Measurements from ENCODE around the gene RPP25L. TPM values are rescaled to one million over a fixed set of nuclear protein-coding genes. Genes with fewer than 3 reads are reported as not detected.

The RPP25L gene
- total RNA-seq, 4 donors from 2014 or later = 16.6 to 29.4 (median 21.2) TPM

DNA sequence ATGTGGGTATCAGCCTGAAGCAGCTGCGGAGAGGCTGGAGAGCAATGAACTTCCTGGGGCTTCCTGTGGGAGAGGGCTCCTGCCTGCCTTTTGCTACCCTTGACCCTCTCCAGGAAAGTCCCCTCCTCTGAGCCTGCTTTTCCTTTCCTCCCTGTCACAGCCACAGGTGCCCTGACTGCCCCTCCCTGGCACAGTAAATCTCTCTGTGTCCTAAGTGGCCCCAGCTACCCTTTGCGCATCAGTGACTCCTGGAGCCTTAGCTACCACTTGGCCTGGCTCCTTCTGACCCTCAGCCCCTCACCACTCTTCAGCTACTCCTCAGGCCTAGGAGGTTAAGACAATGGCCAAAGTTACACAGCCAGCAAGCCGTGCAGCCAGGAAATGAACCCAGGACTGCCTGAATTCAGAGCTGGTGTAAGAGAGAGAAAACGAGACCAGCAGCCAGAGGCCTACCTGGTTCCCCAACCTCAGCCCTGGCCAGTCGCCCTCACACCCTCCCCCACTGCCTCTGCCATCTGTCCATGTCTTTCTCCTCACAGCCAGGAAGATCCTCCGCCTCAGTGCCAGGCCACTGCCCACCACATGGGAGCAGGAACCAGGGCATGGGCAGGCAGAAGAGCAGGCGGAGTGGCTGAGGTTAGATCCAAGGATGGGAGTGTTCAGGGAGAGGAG, 41.0 kb downstream of the RPP25L start:
- no peaks in the 10 kb centered on the region for H3K36me3 ChIP-seq
- peaks cover 0 to 21% (median 0%) of the 10 kb centered on the region in 3 donors for H3K4me1 ChIP-seq
- TF ChIP-seq POLR2A (IDR thresholded peaks at IDR 0.05) (no peak), POLR2AphosphoS5 (IDR thresholded peaks at IDR 0.05) (no peak), EP300 (IDR thresholded peaks at IDR 0.05) (no peak)
- TF ChIP-seq, protein P1, sequence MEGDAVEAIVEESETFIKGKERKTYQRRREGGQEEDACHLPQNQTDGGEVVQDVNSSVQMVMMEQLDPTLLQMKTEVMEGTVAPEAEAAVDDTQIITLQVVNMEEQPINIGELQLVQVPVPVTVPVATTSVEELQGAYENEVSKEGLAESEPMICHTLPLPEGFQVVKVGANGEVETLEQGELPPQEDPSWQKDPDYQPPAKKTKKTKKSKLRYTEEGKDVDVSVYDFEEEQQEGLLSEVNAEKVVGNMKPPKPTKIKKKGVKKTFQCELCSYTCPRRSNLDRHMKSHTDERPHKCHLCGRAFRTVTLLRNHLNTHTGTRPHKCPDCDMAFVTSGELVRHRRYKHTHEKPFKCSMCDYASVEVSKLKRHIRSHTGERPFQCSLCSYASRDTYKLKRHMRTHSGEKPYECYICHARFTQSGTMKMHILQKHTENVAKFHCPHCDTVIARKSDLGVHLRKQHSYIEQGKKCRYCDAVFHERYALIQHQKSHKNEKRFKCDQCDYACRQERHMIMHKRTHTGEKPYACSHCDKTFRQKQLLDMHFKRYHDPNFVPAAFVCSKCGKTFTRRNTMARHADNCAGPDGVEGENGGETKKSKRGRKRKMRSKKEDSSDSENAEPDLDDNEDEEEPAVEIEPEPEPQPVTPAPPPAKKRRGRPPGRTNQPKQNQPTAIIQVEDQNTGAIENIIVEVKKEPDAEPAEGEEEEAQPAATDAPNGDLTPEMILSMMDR (IDR thresholded peaks at IDR 0.05) = no peak
- no peaks in the 10 kb centered on the region for H3K9me3 ChIP-seq
- peaks cover 45% of the 10 kb centered on the region for H3K27me3 ChIP-seq
- 70% methylated on average over 3 of the region's 7 CpGs; no CpG with 5 or more reads in 1 of the 2 donors for WGBS, 2 donors (ENCODE audit: low coverage in 1 of 2)
- no peak for ATAC-seq
- H3K27ac ChIP-seq = peak overlapping the region in 1 of 4 donors; percentile 8
- H3K4me3 ChIP-seq = no peak overlapping the region

DNA sequence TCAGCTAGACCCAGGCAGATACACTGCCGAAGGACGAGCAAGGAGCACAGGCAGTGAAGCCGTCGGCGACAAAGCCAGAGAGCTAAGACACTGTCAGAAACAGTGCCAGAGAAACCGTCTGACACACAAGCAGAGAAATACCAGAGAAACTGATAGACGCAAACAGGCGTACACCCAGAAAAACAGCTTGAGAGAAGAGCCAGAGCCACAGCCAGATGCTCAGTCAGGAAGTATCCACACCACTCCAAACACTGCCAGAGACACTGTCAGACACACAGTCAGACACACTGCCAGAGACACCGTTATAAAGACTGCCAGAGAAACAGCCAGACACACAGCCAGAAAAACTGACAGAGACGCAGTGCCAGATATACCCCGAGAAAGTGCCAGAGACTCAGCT, 41.5 kb downstream of the RPP25L start:
- ATAC-seq = no peak
- H3K9me3 ChIP-seq = no peaks in the 10 kb centered on the region
- TF ChIP-seq POLR2AphosphoS5 (IDR thresholded peaks at IDR 0.05) (no peak), EP300 (IDR thresholded peaks at IDR 0.05) (no peak), POLR2A (IDR thresholded peaks at IDR 0.05) (no peak)
- TF ChIP-seq, protein P1 (IDR thresholded peaks at IDR 0.05) = no peak
- no peaks in the 10 kb centered on the region for H3K36me3 ChIP-seq
- no peak overlapping the region for H3K4me3 ChIP-seq
- H3K27ac ChIP-seq = peak overlapping the region in 1 of 4 donors; percentile 8
- 36 to 42% methylated on average over 8 to 11 of the region's 11 CpGs for WGBS, 2 donors (ENCODE audit: low coverage in 1 of 2)
- peaks cover 0 to 21% (median 0%) of the 10 kb centered on the region in 3 donors for H3K4me1 ChIP-seq
- peaks cover 45% of the 10 kb centered on the region for H3K27me3 ChIP-seq

DNA sequence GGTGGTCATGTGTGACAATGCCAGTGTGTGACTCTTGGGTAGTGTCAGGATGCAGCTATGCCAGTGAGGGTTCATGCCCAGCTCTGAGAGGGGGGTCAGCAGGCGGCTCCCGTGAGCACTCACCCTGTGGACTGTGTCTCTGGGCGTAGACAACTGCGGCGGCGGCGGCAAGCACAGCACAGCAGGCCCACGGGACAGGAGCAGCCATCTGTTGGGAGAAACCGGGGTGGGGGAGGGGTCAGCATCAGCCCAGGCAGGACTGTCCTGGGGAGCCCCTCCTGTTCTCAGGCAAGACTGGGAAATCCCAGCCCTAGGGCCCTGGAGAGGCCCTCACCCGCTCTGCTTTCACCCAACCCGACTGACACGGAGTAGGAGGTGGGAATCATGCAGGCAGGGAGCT, 43.1 kb downstream of the RPP25L start:
- no peak for ATAC-seq
- TF ChIP-seq POLR2A (IDR thresholded peaks at IDR 0.05) = no peak
- TF ChIP-seq POLR2AphosphoS5 (IDR thresholded peaks at IDR 0.05) = no peak
- TF ChIP-seq, protein P1 (IDR thresholded peaks at IDR 0.05) = no peak
- no peak for TF ChIP-seq EP300 (IDR thresholded peaks at IDR 0.05)
- Histone ChIP-seq H3K9me3 (no peaks in the 10 kb centered on the region), H3K27me3 (peaks cover 43% of the 10 kb centered on the region), H3K27ac (no peak overlapping the region), H3K36me3 (no peaks in the 10 kb centered on the region), H3K4me1 (peaks cover 0 to 21% (median 0%) of the 10 kb centered on the region in 3 donors), H3K4me3 (no peak overlapping the region)
- WGBS, 2 donors (ENCODE audit: low coverage in 1 of 2) = no CpG with 5 or more reads among the region's 12 CpGs

DNA sequence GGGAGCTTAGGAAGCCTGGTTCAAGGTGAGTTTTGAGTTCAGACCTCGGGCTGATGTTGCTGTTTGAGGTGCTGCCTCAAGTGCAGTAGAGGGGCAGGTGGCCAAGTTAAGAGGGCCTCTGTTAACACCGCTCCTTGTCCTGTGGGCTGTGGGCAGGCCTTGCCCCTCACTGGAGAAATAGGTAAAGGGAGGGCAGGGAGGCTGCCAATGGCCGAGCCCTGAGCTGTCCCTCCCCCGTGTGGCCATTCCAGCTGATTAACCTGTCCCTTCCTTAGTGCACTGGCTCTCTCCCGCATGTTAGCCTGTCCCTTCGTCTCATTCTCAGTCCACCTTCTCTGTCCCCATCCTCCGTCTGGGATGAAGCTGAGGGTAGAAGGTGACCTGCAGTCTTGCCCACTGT, 43.8 kb downstream of the RPP25L start:
- H3K4me3 ChIP-seq = no peak overlapping the region
- ATAC-seq = no peak
- TF ChIP-seq, protein P1 (IDR thresholded peaks at IDR 0.05) = no peak
- no peak for TF ChIP-seq POLR2A (IDR thresholded peaks at IDR 0.05)
- TF ChIP-seq EP300 (IDR thresholded peaks at IDR 0.05) = no peak
- TF ChIP-seq POLR2AphosphoS5 (IDR thresholded peaks at IDR 0.05) = no peak
- no peaks in the 10 kb centered on the region for H3K36me3 ChIP-seq
- WGBS, 2 donors (ENCODE audit: low coverage in 1 of 2) = 93 to 100% methylated on average over 1 to 5 of the region's 7 CpGs
- peaks cover 49% of the 10 kb centered on the region for H3K27me3 ChIP-seq
- no peak overlapping the region for H3K27ac ChIP-seq
- H3K4me1 ChIP-seq = peaks cover 0 to 21% (median 0%) of the 10 kb centered on the region in 3 donors
- H3K9me3 ChIP-seq = no peaks in the 10 kb centered on the region

DNA sequence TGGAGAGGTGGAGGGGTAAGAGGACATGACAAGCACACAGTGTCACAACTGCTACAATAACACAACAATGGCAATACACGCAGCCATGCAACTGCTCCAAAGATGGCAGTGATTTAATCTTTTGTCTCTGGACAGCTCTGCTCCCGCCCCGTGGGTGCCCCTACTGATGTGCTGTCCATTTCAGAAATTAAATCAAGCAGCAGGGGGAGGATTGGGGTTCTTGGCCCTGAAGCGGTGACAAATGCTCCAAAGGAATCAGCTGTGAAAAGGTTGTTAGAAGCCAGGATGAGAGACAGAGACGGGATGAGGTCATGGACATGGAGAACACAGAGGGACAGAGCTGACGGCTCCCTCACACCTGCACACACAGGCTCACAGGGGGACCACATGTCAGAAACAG, 44.9 kb downstream of the RPP25L start:
- no peak for ATAC-seq
- Histone ChIP-seq H3K27ac (no peak overlapping the region), H3K4me3 (no peak overlapping the region), H3K36me3 (no peaks in the 10 kb centered on the region), H3K27me3 (peaks cover 54% of the 10 kb centered on the region), H3K9me3 (peaks cover 0 to 2% (median 0%) of the 10 kb centered on the region in 3 donors), H3K4me1 (peaks cover 0 to 21% (median 0%) of the 10 kb centered on the region in 3 donors)
- whole genome bisulfite sequencing, 2 donors (ENCODE audit: low coverage in 1 of 2) = 83 to 88% methylated on average over 1 to 4 of the region's 6 CpGs
- no peak for TF ChIP-seq POLR2AphosphoS5 (IDR thresholded peaks at IDR 0.05)
- TF ChIP-seq POLR2A (IDR thresholded peaks at IDR 0.05) = no peak
- TF ChIP-seq, protein P1 (IDR thresholded peaks at IDR 0.05) = no peak
- no peak for TF ChIP-seq EP300 (IDR thresholded peaks at IDR 0.05)
